H9 (cell line): ENCODE results near the gene VWA8. TPM values are rescaled to one million over a fixed set of nuclear protein-coding genes. Genes with fewer than 3 reads are reported as not detected.

Experiments
- DNase-seq: peaks from one replicate; pipeline ENCODE4 v3.0.0-alpha.2; 2017
- H2AFZ ChIP-seq: one replicate; pipeline ENCODE4 v1.6.1; 2013; ENCODE audit warnings: mild to moderate bottlenecking, low read length, control low read depth, moderate library complexity
- H2AK5ac ChIP-seq: 2 replicates; pipeline ENCODE4 v1.6.1; 2013; ENCODE audit warnings: low read length, control low read depth, mixed read lengths; ENCODE audit not compliant: insufficient read length
- H2BK120ac ChIP-seq: one replicate; pipeline ENCODE4 v1.6.1; 2013; ENCODE audit warnings: low read depth, mild to moderate bottlenecking, low read length, control low read depth, inconsistent platforms; ENCODE audit not compliant: poor library complexity, severe bottlenecking
- H2BK12ac ChIP-seq: 2 replicates; pipeline ENCODE4 v1.6.1; 2013; ENCODE audit warnings: low read length, control low read depth, mixed read lengths, low read depth; ENCODE audit not compliant: insufficient read length
- H2BK15ac ChIP-seq: 2 replicates; pipeline ENCODE4 v1.6.1; 2013; ENCODE audit warnings: low read depth, low read length, control low read depth
- H2BK20ac ChIP-seq: one replicate; pipeline ENCODE4 v1.6.1; 2013; ENCODE audit warnings: low read depth, mild to moderate bottlenecking, low read length, control low read depth, inconsistent platforms; ENCODE audit not compliant: poor library complexity, severe bottlenecking
- H2BK5ac ChIP-seq: 2 replicates; pipeline ENCODE4 v1.6.1; 2013; ENCODE audit warnings: low read length, control low read depth, mixed read lengths; ENCODE audit not compliant: insufficient read length
- H3K14ac ChIP-seq: 2 replicates; pipeline ENCODE4 v1.6.1; 2013; ENCODE audit warnings: low read length, control low read depth; ENCODE audit not compliant: insufficient read depth
- H3K18ac ChIP-seq: 2 replicates; pipeline ENCODE4 v1.6.1; 2013; ENCODE audit warnings: low read depth, mild to moderate bottlenecking, mixed read lengths, low read length, control low read depth; ENCODE audit not compliant: insufficient read length
- H3K23ac ChIP-seq: 2 replicates; pipeline ENCODE4 v1.6.1; 2013; ENCODE audit warnings: low read length, control low read depth, mixed read lengths, low read depth; ENCODE audit not compliant: insufficient read length
- H3K23me2 ChIP-seq: 2 replicates; pipeline ENCODE4 v1.6.1; 2013; ENCODE audit warnings: low read depth, mild to moderate bottlenecking, mixed read lengths, low read length, control low read depth; ENCODE audit not compliant: insufficient read length, poor library complexity, severe bottlenecking
- H3K27ac ChIP-seq: 2 replicates; pipeline ENCODE4 v1.5.1; 2013; ENCODE audit warnings: low read length, control low read depth, mixed read lengths, low read depth; ENCODE audit not compliant: insufficient read length
- H3K27me3 ChIP-seq: 2 replicates; pipeline ENCODE4 v1.6.1; 2013; ENCODE audit warnings: low read length, control low read depth, inconsistent platforms; ENCODE audit not compliant: insufficient read depth
- H3K4ac ChIP-seq: 2 replicates; pipeline ENCODE4 v1.6.1; 2013; ENCODE audit warnings: low read depth, mild to moderate bottlenecking, control low read depth, inconsistent platforms, low read length, moderate library complexity
- H3K4me1 ChIP-seq: 2 replicates; pipeline ENCODE4 v1.6.1; 2013; ENCODE audit warnings: low read length, control low read depth, inconsistent platforms; ENCODE audit not compliant: insufficient read depth
- H3K4me2 ChIP-seq: 2 replicates; pipeline ENCODE4 v1.6.1; 2013; ENCODE audit warnings: low read length, control low read depth, mixed read lengths; ENCODE audit not compliant: insufficient read length, insufficient read depth
- H3K56ac ChIP-seq: 2 replicates; pipeline ENCODE4 v1.6.1; 2013; ENCODE audit warnings: low read depth, mild to moderate bottlenecking, mixed read lengths, low read length, control low read depth; ENCODE audit not compliant: insufficient read length
- H3K79me1 ChIP-seq: 2 replicates; pipeline ENCODE4 v1.6.1; 2013; ENCODE audit warnings: low read depth, mild to moderate bottlenecking, moderate library complexity, low read length, control low read depth, inconsistent platforms; ENCODE audit not compliant: insufficient read depth, poor library complexity, severe bottlenecking
- H3K79me2 ChIP-seq: 2 replicates; pipeline ENCODE4 v1.6.1; 2013; ENCODE audit warnings: low read length, control low read depth, inconsistent platforms; ENCODE audit not compliant: insufficient read depth
- H3K9ac ChIP-seq: 2 replicates; pipeline ENCODE4 v1.6.1; 2013; ENCODE audit warnings: low read length, control low read depth, mixed read lengths; ENCODE audit not compliant: insufficient read length; ENCODE audit errors: extremely low read depth
- H3K9me3 ChIP-seq: one replicate; pipeline ENCODE4 v1.6.1; 2013; ENCODE audit warnings: low read depth, low read length, inconsistent platforms; ENCODE audit not compliant: control insufficient read depth
- H3T11ph ChIP-seq: one replicate; pipeline ENCODE4 v1.6.1; 2013; ENCODE audit warnings: mild to moderate bottlenecking, low read length, control low read depth, inconsistent platforms
- H4K20me1 ChIP-seq: one replicate; pipeline ENCODE4 v1.6.1; 2013; ENCODE audit not compliant: control insufficient read depth, insufficient read length, insufficient read depth
- H4K5ac ChIP-seq: 2 replicates; pipeline ENCODE4 v1.6.1; 2013; ENCODE audit warnings: low read depth, mild to moderate bottlenecking, mixed read lengths, low read length, control low read depth; ENCODE audit not compliant: insufficient read length
- H4K8ac ChIP-seq: replicated peaks from 2 replicates; pipeline ENCODE4 v1.6.1; 2013; ENCODE audit warnings: low read length, control low read depth, mixed read lengths, low read depth; ENCODE audit not compliant: insufficient read length
- H4K91ac ChIP-seq: 2 replicates; pipeline ENCODE4 v1.6.1; 2013; ENCODE audit warnings: low read depth, mild to moderate bottlenecking, moderate library complexity, mixed read lengths, low read length, control low read depth; ENCODE audit not compliant: insufficient read length
- H3K27ac Mint-ChIP-seq, 3 experiments: 2 replicates in 2 of 3; 3 replicates in 1 of 3; pipeline ENCODE4 v1.8.0; 2020 to 2021; ENCODE audit warnings: mixed read lengths in 3 of 3, mild to moderate bottlenecking in 1 of 3, moderate library complexity in 1 of 3
- H3K27me3 Mint-ChIP-seq: 2 replicates; pipeline ENCODE4 v1.8.0; 2021; ENCODE audit warnings: low read depth, mild to moderate bottlenecking, moderate library complexity, mixed read lengths
- H3K36me3 Mint-ChIP-seq, 3 experiments: 2 replicates in 2 of 3; 3 replicates in 1 of 3; pipeline ENCODE4 v1.8.0; 2020 to 2021; ENCODE audit warnings: low read depth in 3 of 3, mixed read lengths in 3 of 3; ENCODE audit not compliant: insufficient read depth in 1 of 3
- H3K4me1 Mint-ChIP-seq, 2 experiments: 2 replicates each; pipeline ENCODE4 v1.8.0; 2020; ENCODE audit warnings: mixed read lengths in 2 of 2
- H3K4me3 Mint-ChIP-seq, 2 experiments: 2 replicates in 1 of 2; 3 replicates in 1 of 2; pipeline ENCODE4 v1.8.0; 2020 to 2021; ENCODE audit warnings: mild to moderate bottlenecking in 2 of 2, mixed read lengths in 2 of 2, moderate library complexity in 1 of 2
- H3K9me3 Mint-ChIP-seq, 2 experiments: 2 replicates in 1 of 2; 3 replicates in 1 of 2; pipeline ENCODE4 v1.8.0; 2020; ENCODE audit warnings: mild to moderate bottlenecking in 2 of 2, mixed read lengths in 2 of 2, moderate library complexity in 1 of 2
- CTCF ChIP-seq: fragments of 200-600 bp; sonication (generic); conservative IDR thresholded peaks from 3 replicates; pipeline ENCODE4 v1.8.0; 2021; ENCODE audit warnings: antibody characterized with exemption, mild to moderate bottlenecking
- WGBS: extraction: QIAGEN DNeasy Blood & Tissue Kit; methylation state at CpG from one replicate; pipeline ENCODE4 v1.1.7; 2013; ENCODE audit warnings: missing lambda C conversion rate, low lambda C conversion rate, mixed read lengths; ENCODE audit not compliant: insufficient read length; ENCODE audit errors: extremely low coverage; 5-methylcytosine and 5-hydroxymethylcytosine counted together
- total RNA-seq: library from RNA; stranded (reverse); gene quantifications from 2 replicates; pipeline ENCODE4 v1.2.1, GENCODE V29; 2021

VWA8 gene
- total RNA-seq, 1 experiment from 2014 or later = 17.4 TPM

DNA sequence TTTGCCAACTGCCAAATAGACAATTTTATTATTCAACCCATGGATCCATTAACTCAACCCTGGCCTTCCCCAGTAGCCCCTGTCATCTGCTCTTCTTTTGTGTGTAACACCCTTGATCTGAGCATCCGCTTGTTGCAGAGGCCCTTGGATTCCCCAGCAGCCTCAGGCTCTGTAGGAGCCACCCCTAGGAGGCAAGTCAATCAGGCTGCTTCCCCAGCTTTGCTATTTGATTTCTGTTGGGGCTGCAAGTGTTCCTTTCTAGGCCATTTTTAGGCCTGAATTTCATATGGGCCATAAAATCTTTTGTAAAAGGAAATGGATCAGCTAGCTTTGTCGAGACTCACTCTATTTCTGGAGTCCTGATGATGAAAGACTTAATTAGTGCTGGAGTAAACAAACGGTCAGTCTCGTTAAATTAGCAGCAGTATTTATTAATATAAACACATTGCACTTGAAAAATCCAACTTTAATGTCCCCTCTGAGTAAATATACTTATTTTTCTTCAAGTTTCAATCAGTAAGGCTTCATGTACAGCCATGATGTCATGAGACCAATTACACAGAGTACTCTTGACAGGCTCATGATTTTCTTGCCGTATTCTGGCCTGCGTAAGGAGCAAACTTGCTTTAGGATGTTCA is 398.2 kb downstream of the VWA8 start:
- no peak overlapping the region for H2BK20ac ChIP-seq
- H4K20me1 ChIP-seq = no peaks in the 10 kb centered on the region
- H2AK5ac ChIP-seq = no peak overlapping the region
- no peak for TF ChIP-seq CTCF
- Mint-ChIP-seq H3K27me3 (no peaks in the 10 kb centered on the region), H3K4me1 (peaks cover 7% of the 10 kb centered on the region in 2 experiments; a peak in 3 of 4 replicates), H3K27ac (no peak overlapping the region), H3K9me3 (no peaks in the 10 kb centered on the region), H3K4me3 (no peak overlapping the region), H3K36me3 (no peaks in the 10 kb centered on the region)
- H2BK120ac ChIP-seq = no peak overlapping the region
- no peaks in the 10 kb centered on the region for H3K79me1 ChIP-seq
- no peak overlapping the region for H4K91ac ChIP-seq
- no peak overlapping the region for H2BK5ac ChIP-seq
- no peaks in the 10 kb centered on the region for H3K9me3 ChIP-seq
- DNase-seq = no peak
- no peak overlapping the region for H2BK12ac ChIP-seq
- no peak overlapping the region for H3K4ac ChIP-seq
- no peaks in the 10 kb centered on the region for H3K79me2 ChIP-seq
- no peaks in the 10 kb centered on the region for H3K4me1 ChIP-seq
- H3K14ac ChIP-seq = no peak overlapping the region
- H4K8ac ChIP-seq = no peak overlapping the region
- H3K27me3 ChIP-seq = no peaks in the 10 kb centered on the region
- H3K9ac ChIP-seq = no peak overlapping the region
- H2AFZ ChIP-seq = no peak overlapping the region
- H2BK15ac ChIP-seq = no peak overlapping the region
- H3K4me2 ChIP-seq = no peak overlapping the region
- H4K5ac ChIP-seq = no peak overlapping the region
- H3T11ph ChIP-seq = no peak overlapping the region
- H3K23ac ChIP-seq = no peak overlapping the region
- H3K27ac ChIP-seq = no peak overlapping the region
- WGBS = no CpG with 5 or more reads among the region's 6 CpGs
- H3K18ac ChIP-seq = no peak overlapping the region
- H3K56ac ChIP-seq = no peak overlapping the region
- H3K23me2 ChIP-seq = no peaks in the 10 kb centered on the region
